Naive thymus-derived CD4-positive, alpha-beta T cell (primary cell): ENCODE measurements around the gene SWI5. TPM values are rescaled to one million over a fixed set of nuclear protein-coding genes. Genes with fewer than 3 reads are reported as not detected.
"Not testable (repeated sequence)": the region's sequence is repeated elsewhere in the genome, so short reads cannot be mapped to it uniquely, and the experiment has no call there.

Experiments
- ATAC-seq: fragments of 150-1000 bp; cut with Tn5 transposase; 2 replicates; pipeline ENCODE4 v1.10.0; 2021; ENCODE audit warnings: mild to moderate bottlenecking, moderate library complexity
- CTCF ChIA-PET: fragments of 350-600 bp; sonication (Branson Sonifier 250); formaldehyde crosslinking; loops from one replicate; lab custom pipeline; 2021; ENCODE audit warnings: antibody characterized with exemption; lab: Charles Lee
- POLR2A ChIA-PET: fragments of 350-600 bp; sonication (Branson Sonifier 250); formaldehyde crosslinking; loops from one replicate; lab custom pipeline; 2021; ENCODE audit warnings: antibody characterized with exemption, inconsistent platforms; lab: Charles Lee
- DNase-seq, 9 donors: peaks; one replicate each; pipeline versions ENCODE4 v3.0.0 to v3.0.0-alpha.2; 2020 to 2022; ENCODE audit warnings: mixed read lengths in 1 of 9
- H3K27ac ChIP-seq: one replicate; pipeline ENCODE4 v1.7.0; 2013; ENCODE audit warnings: mild to moderate bottlenecking, low read depth, low read length, moderate library complexity
- H3K27me3 ChIP-seq, 2 donors: one replicate each; pipeline ENCODE4 v1.7.0; 2013; ENCODE audit warnings: low read length in 2 of 2, mild to moderate bottlenecking in 2 of 2, moderate library complexity in 2 of 2; ENCODE audit not compliant: control insufficient read depth in 2 of 2, insufficient read depth in 2 of 2
- H3K36me3 ChIP-seq, 3 experiments: 1 replicate in 2 of 3; 2 replicates in 1 of 3; pipeline ENCODE4 v1.7.0; 2013; ENCODE audit warnings: low read length in 3 of 3, mild to moderate bottlenecking in 3 of 3, moderate library complexity in 1 of 3; ENCODE audit not compliant: insufficient read depth in 3 of 3, control insufficient read depth in 2 of 3
- H3K4me1 ChIP-seq, 2 donors: one replicate each; pipeline ENCODE4 v1.7.0; 2013; ENCODE audit warnings: low read length in 2 of 2, mild to moderate bottlenecking in 2 of 2, moderate library complexity in 1 of 2; ENCODE audit not compliant: control insufficient read depth in 2 of 2, insufficient read depth in 2 of 2
- H3K4me3 ChIP-seq: 2 replicates; pipeline ENCODE4 v1.7.0; 2013; ENCODE audit warnings: mild to moderate bottlenecking, low read length
- H3K9me3 ChIP-seq, 3 experiments: 1 replicate in 2 of 3; 2 replicates in 1 of 3; pipeline ENCODE4 v1.7.0; 2013; ENCODE audit warnings: low read length in 3 of 3; ENCODE audit not compliant: control insufficient read depth in 2 of 3
- H3K27ac Mint-ChIP-seq, 9 donors: one replicate each; pipeline ENCODE4 v1.8.0; 2020 to 2022; ENCODE audit warnings: mixed read lengths in 9 of 9, mild to moderate bottlenecking in 8 of 9, moderate library complexity in 5 of 9, inconsistent platforms in 2 of 9
- H3K27me3 Mint-ChIP-seq, 5 donors: one replicate each; pipeline ENCODE4 v1.8.0; 2021 to 2022; ENCODE audit warnings: mixed read lengths in 5 of 5, mild to moderate bottlenecking in 1 of 5
- H3K36me3 Mint-ChIP-seq, 5 donors: one replicate each; pipeline ENCODE4 v1.8.0; 2020 to 2022; ENCODE audit warnings: mixed read lengths in 5 of 5, mild to moderate bottlenecking in 3 of 5, inconsistent platforms in 1 of 5
- H3K4me1 Mint-ChIP-seq, 7 donors: one replicate each; pipeline ENCODE4 v1.8.0; 2020 to 2022; ENCODE audit warnings: mixed read lengths in 7 of 7, mild to moderate bottlenecking in 3 of 7, inconsistent platforms in 1 of 7
- H3K4me3 Mint-ChIP-seq, 10 donors: one replicate each; pipeline ENCODE4 v1.8.0; 2020 to 2022; ENCODE audit warnings: mild to moderate bottlenecking in 10 of 10, mixed read lengths in 10 of 10, moderate library complexity in 6 of 10, inconsistent platforms in 2 of 10
- H3K9me3 Mint-ChIP-seq, 11 donors: one replicate each; pipeline ENCODE4 v1.8.0; 2020 to 2022; ENCODE audit warnings: mixed read lengths in 11 of 11, mild to moderate bottlenecking in 4 of 11, inconsistent platforms in 1 of 11, moderate library complexity in 1 of 11
- intact Hi-C, 2 donors: fragments of 100-400 bp; cut with micrococcal nuclease; formaldehyde crosslinking; loops; one replicate each; pipeline ENCODE4 v1.15.1; 2023
- polyA plus RNA-seq, 2 donors: library from polyadenylated mRNA; unstranded; fragments of 300-500 nt; fragmentation: Illumina TruSeq; gene quantifications; one replicate each; pipeline ENCODE4 v1.2.3, GENCODE V29; 2021
- total RNA-seq, 6 experiments: library from RNA in 5 of 6; stranded (reverse) in 5 of 6; gene quantifications; 1 replicate in 5 of 6; 2 replicates in 1 of 6; pipeline ENCODE4 v1.2.3 and lab custom pipeline; 2021 to 2026

Gene SWI5
- 10 to 100 TPM in 2 of 5 experiments, 1 to 10 TPM in 3; 8.7 to 17.4 (median 9.8) TPM for total RNA-seq
- 10 to 100 TPM; 34.6 to 36.6 TPM for polyA plus RNA-seq
- 6.2 reads per million, percentile 27 among the genes with 10 or more reads in this experiment for total RNA-seq (lab: John Stamatoyannopoulos, UW)

DNA sequence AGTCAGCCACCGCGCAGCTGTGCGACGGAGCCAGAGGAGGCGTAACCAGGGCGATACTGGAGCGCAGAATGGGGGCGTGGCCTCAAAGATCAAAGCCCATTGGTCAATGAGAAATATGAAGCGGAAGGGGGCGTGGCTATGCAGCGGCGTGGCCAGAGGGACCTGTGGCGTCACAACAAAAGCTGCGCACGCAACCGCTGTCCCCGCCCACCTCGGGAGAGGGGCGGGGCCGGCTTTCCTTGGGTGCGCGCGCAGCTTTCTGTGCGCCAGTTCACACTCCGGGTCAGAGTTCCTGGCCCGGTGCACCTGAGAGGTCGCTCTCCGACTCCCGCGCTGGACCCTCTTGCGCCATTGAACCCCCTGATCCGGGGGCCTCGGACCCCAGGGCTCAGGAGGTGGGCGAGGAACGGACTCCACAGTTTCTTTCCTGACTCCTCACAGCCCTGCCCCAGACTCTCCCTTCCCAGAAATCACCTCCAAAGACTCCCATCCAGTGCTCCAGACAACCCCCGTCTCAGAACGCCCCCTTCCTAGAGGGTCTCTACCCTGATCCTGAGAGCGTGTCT lies at the start of gene SWI5:
Gene SWI5 (plus strand): TSS at position 269 of the 566 bp plus-strand sequence.
- Mint-ChIP-seq H3K36me3 (peaks cover 0 to 27% (median 8%) of the 10 kb centered on the region in 5 donors), H3K4me3 (peak within 1 kb of the TSS; percentile 94 to 98 (median 96)), H3K27ac (peak within 1 kb of the TSS; percentile 94 to 98 (median 97)), H3K4me1 (peaks cover 24 to 51% (median 46%) of the 10 kb centered on the region in 7 donors), H3K27me3 (peaks cover 0 to 7% (median 0%) of the 10 kb centered on the region in 5 donors), H3K9me3 (peaks cover 0 to 11% (median 0%) of the 10 kb centered on the region in 11 donors)
- ATAC-seq: peak; percentile 98
- Histone ChIP-seq H3K9me3 (no peaks in the 10 kb centered on the region), H3K4me1 (peaks cover 16 to 21% of the 10 kb centered on the region in 2 donors), H3K4me3 (peak within 1 kb of the TSS; percentile 95), H3K36me3 (peaks cover 0 to 11% (median 3%) of the 10 kb centered on the region in 3 experiments), H3K27ac (peak within 1 kb of the TSS; percentile 90), H3K27me3 (no peaks in the 10 kb centered on the region)
- peak; percentile 98 to 100 (median 100) for DNase-seq
- ChIA-PET POLR2A (interaction anchor here (0.6 to 1.6 kb wide), 17 partner anchors 11 to 543 kb away, joined by 3 to 10 read pairs (median 5); partner anchors contain the start of genes BBLN, CIZ1, ENDOG and ODF2), CTCF (interaction anchor here (0.6 kb wide), 2 partner anchors 19 to 382 kb away, joined by 3 to 5 read pairs; no protein-coding TSS in a partner anchor)
- intact Hi-C loops: loop anchor here (1.0 to 10.0 kb wide), 18 partner anchors 26 to 824 kb away; partner anchors contain the start of genes COQ4 (in 2 of the 2), KYAT1 (in 2 of the 2), LRRC8A (in 2 of the 2) and TRUB2 (in 2 of the 2)

DNA sequence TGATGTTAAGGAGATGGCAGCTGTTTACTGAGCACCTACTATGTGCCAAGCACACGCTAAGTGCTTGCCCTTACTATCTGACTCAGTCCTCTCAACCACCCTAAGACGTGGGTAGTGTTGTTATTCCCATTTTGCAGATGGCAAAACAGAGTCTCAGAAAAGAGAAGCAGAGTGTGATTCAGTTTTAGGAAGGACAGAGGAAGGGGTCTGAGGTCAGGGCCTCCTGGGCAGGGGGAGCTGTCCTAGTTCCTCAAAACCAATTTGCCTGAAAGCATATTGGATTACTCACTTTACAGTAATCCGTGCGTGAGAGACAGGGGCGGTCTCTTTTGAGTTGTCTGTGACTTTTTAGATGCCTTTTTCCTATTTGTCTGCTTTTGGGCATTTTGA lies 49.7 kb upstream of the SWI5 start:
- no peak overlapping the region for H3K27ac Mint-ChIP-seq
- POLR2A ChIA-PET: no interaction called here
- intact Hi-C loops: no loop called here

DNA sequence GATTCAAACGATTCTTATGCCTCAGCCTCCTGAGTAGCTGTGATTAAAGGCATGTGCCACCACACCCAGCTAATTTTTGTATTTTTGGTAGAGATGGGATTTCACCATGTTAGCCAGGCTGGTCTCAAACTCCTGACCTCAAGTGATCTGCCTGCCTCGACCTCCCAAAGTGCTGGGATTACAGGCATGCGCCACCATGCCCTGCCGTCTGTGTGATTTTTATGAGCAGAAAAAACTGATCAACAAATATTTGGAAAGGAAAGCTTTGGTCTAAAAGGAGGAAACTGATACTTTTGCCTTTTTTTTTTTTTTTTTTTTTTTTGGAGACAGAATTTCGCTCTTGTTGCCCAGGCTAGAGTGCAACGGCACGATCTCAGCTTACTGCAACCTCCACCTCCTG lies 45.2 kb upstream of the SWI5 start:
- H3K36me3 Mint-ChIP-seq, H3K27ac Mint-ChIP-seq, ATAC-seq, H3K27me3 ChIP-seq, H3K4me1 Mint-ChIP-seq, H3K27ac ChIP-seq, DNase-seq, H3K4me3 ChIP-seq, H3K27me3 Mint-ChIP-seq, H3K4me1 ChIP-seq, H3K9me3 ChIP-seq, H3K9me3 Mint-ChIP-seq, POLR2A ChIA-PET, intact Hi-C loops, H3K4me3 Mint-ChIP-seq, H3K36me3 ChIP-seq: not testable (repeated sequence)
- CTCF ChIA-PET: interaction anchor here (0.6 kb wide), 1 partner anchor 54 kb away, joined by 3 read pairs; no protein-coding TSS in a partner anchor

More for the DNA sequence above, 49.7 kb upstream of the SWI5 start:
- Histone ChIP-seq H3K27me3 (no peaks in the 10 kb centered on the region), H3K4me3 (no peak overlapping the region), H3K4me1 (no peaks in the 10 kb centered on the region), H3K9me3 (no peaks in the 10 kb centered on the region), H3K36me3 (no peaks in the 10 kb centered on the region), H3K27ac (no peak overlapping the region)
- Mint-ChIP-seq H3K4me3 (no peak overlapping the region), H3K36me3 (no peaks in the 10 kb centered on the region), H3K9me3 (no peaks in the 10 kb centered on the region), H3K4me1 (no peaks in the 10 kb centered on the region), H3K27me3 (no peaks in the 10 kb centered on the region)
- ATAC-seq (peak; percentile 59), DNase-seq (no peak)
- CTCF ChIA-PET: no interaction called here

DNA sequence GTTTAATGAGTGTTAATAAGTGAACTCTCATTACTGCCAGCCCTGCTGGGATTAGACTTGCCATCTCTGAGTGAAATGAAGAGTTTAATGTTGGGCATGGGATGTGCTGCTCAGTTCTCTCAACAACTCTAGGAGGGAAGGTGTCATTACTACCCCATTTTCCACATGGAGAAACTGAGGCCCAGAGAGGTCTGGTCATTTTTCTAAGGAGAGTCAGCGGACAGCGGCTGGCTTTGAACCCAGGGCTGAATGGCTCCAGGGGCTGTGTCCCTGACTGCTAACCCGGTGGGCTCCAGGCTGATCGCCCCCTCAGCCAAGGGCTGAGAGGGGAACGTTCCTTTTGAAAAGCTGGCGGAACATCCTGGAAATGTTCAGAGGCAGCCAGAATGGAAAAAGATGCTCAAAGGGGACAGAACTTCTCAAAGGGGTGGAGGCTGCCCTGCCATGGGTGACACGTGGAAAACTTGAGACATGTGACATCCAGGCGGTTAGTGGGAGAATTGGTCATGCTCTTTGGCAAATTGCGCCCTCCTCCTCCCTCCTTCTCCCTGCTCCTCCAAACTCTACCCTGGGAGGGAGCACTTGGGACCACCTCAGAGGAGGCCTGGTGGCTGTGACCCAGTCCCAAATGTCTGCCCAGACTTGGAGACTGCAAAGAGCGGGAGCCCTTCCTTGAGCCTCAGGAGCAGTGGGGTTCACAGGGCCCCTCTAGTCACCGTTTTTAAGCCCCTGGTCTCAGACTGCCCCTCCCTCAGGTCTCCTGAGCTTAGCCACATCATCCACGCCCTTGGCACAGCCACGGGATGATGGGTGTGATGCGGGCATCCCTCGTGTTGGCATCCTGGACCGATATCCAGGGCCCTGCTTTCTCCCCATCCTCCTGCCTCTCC lies 44.2 kb upstream of the SWI5 start:
- no peak for ATAC-seq
- no peak overlapping the region for H3K27ac ChIP-seq
- ChIA-PET POLR2A (no interaction called here), CTCF (interaction anchor here (0.6 kb wide), 1 partner anchor 53 kb away, joined by 3 read pairs; no protein-coding TSS in a partner anchor)
- H3K4me3 ChIP-seq: no peak overlapping the region
- H3K4me1 ChIP-seq: no peaks in the 10 kb centered on the region
- H3K27ac Mint-ChIP-seq: no peak overlapping the region
- H3K9me3 ChIP-seq: no peaks in the 10 kb centered on the region
- H3K36me3 Mint-ChIP-seq: no peaks in the 10 kb centered on the region
- H3K27me3 ChIP-seq: no peaks in the 10 kb centered on the region
- peaks cover 0 to 5% (median 0%) of the 10 kb centered on the region in 5 donors for H3K27me3 Mint-ChIP-seq
- no peaks in the 10 kb centered on the region for H3K36me3 ChIP-seq
- H3K9me3 Mint-ChIP-seq: no peaks in the 10 kb centered on the region
- no peak for DNase-seq
- intact Hi-C loops: no loop called here
- no peak overlapping the region for H3K4me3 Mint-ChIP-seq
- no peaks in the 10 kb centered on the region for H3K4me1 Mint-ChIP-seq

DNA sequence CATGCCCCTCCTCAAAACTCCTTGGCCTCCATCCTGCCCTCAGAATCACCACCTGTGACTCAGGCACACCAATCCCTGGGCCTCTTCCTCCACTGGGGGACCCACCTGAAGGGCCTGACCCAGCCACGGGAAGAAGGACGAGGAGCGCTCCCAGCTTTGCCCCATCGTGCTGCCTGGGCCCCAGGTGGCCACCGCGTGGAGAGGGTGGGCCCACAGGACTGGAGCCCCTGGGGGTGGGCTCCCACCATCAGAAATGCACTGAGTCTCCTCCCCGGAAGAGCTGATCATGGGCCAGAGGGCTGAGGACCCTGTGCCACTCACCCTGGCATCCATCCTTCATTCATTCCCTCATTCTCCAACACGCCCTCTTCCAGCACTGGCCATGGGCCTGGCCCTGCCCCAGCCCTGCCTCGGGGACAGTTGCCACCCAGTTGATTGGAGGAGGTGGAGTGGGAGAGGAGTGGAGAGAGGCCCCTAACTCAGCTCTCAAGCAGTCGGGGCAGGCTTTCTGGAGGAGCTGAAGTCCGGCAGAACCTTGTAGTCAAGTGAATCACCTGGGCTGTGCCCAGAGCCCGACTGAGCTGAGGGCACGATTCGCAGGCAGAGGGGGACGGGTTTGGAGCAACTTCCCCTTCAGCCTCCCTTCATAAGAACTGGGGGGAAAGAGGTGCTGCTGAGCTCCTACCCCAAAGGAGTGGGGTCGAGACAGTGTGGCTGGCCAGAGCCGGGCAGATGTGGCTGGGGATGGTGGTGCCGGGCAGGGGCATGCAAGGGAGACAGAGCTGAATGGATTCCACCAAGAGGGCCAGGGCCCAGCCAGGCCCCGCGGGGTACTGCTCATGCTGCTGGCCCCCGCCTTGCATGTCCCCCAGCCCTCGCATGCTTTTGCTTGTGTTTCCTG lies 43.3 kb upstream of the SWI5 start:
- DNase-seq (no peak), ATAC-seq (no peak)
- Histone ChIP-seq H3K27ac (no peak overlapping the region), H3K9me3 (no peaks in the 10 kb centered on the region), H3K4me3 (no peak overlapping the region), H3K27me3 (no peaks in the 10 kb centered on the region), H3K4me1 (no peaks in the 10 kb centered on the region), H3K36me3 (no peaks in the 10 kb centered on the region)
- POLR2A ChIA-PET: no interaction called here
- Mint-ChIP-seq H3K36me3 (no peaks in the 10 kb centered on the region), H3K9me3 (no peaks in the 10 kb centered on the region), H3K27me3 (peaks cover 0 to 5% (median 0%) of the 10 kb centered on the region in 5 donors), H3K27ac (no peak overlapping the region), H3K4me3 (no peak overlapping the region), H3K4me1 (no peaks in the 10 kb centered on the region)
- intact Hi-C loops: no loop called here
- CTCF ChIA-PET: no interaction called here

DNA sequence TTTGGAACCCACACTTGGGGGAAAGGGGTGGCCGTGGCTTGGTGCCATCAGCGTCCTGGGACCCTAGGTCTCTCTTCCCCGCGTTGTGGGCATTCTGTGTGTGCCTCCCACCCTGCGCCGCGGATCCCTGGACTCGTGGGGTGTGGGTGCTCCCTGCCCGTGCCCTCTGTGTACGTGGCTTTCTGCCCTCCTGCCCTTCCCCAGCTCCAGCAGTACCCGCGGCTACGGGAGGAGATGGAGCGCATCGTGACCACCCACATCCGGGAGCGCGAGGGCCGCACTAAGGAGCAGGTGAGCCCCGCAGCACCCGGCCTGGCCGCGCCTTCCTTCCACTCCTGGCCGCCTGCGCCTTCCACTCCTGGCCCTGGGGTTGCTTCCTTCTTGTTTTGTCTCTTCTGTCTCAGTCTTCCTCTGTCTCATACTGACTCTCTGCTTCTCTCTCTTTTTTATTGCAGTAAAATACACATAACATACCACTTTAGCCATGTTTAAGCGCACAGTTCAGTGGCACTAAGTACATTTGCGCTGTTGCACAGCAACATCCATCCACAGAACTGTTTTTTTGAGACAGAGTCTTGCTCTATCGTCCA lies 42.2 kb upstream of the SWI5 start:
- DNase-seq (no peak), ATAC-seq (no peak)
- H3K4me3 Mint-ChIP-seq: no peak overlapping the region
- no peaks in the 10 kb centered on the region for H3K4me1 Mint-ChIP-seq
- Histone ChIP-seq H3K4me3 (no peak overlapping the region), H3K27me3 (no peaks in the 10 kb centered on the region), H3K27ac (no peak overlapping the region), H3K36me3 (no peaks in the 10 kb centered on the region), H3K9me3 (no peaks in the 10 kb centered on the region), H3K4me1 (no peaks in the 10 kb centered on the region)
- H3K36me3 Mint-ChIP-seq: no peaks in the 10 kb centered on the region
- H3K9me3 Mint-ChIP-seq: no peaks in the 10 kb centered on the region
- no peak overlapping the region for H3K27ac Mint-ChIP-seq
- H3K27me3 Mint-ChIP-seq: peaks cover 0 to 5% (median 0%) of the 10 kb centered on the region in 5 donors
- CTCF ChIA-PET: no interaction called here
- intact Hi-C loops: no loop called here
- POLR2A ChIA-PET: no interaction called here
